Dendritic cell treated with granulocyte-macrophage colony-stimulating factor and Interleukin-4, amounts not matched to agents 40 ng/mL and 50 ng/mL, for 4 days (primary cell): Measurements from ENCODE around the gene SLC31A1.

Experiments used
- H3K27ac Mint-ChIP-seq: one replicate; pipeline ENCODE4 v1.8.0; 2022; ENCODE audit warnings: mild to moderate bottlenecking, mixed read lengths
- H3K27me3 Mint-ChIP-seq: one replicate; pipeline ENCODE4 v1.8.0; 2022; ENCODE audit warnings: mild to moderate bottlenecking, mixed read lengths
- H3K36me3 Mint-ChIP-seq: one replicate; pipeline ENCODE4 v1.8.0; 2022; ENCODE audit warnings: low read depth, mixed read lengths
- H3K4me1 Mint-ChIP-seq: one replicate; pipeline ENCODE4 v1.8.0; 2022; ENCODE audit warnings: low read depth, mixed read lengths
- H3K4me3 Mint-ChIP-seq: one replicate; pipeline ENCODE4 v1.8.0; 2022; ENCODE audit warnings: mild to moderate bottlenecking, moderate library complexity, mixed read lengths
- H3K9me3 Mint-ChIP-seq: one replicate; pipeline ENCODE4 v1.8.0; 2022; ENCODE audit warnings: mixed read lengths
- intact Hi-C: fragments of 100-400 bp; cut with micrococcal nuclease; formaldehyde crosslinking; loops from one replicate; pipeline ENCODE4 v1.15.0; 2022

The SLC31A1 gene

DNA sequence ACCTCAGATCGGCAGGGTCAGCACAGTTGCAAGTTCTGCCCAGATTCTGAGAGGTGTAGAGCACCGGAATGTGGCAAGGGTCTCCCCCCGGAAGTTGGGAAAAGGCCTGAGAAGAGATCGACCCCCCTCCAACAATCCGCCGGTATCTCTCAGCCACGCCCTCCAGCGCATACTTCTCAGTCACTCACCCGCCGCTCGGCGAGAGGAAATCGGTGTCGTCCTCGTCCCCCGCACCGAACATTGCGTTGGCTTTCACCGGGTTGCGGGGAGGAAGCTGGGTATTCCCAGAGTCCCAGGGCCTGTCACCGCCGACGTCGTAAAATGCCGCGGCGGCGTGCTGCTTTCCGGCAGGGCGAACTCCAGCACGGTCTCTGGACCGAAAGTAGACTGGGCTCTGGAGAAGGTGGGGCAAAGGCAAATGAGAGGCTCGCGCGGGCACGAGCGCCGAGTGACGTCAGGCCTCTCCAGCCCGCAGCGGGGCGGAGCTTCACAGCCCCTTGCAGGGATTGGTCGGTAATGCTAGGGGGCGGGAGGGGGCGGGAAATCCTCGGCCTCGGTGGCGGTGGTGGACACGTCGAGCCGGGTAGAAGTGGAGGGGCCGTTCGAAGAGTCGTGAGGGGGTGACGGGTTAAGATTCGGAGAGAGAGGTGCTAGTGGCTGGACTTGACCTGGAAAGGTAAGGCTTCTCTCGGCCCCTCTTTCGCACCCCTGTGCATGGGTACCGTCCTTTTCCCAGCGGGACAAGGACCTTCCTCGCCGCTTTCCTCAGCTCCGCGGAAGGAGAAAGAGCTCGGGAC lies at the start of gene SLC31A1, which contains the start of gene FKBP15:
Gene SLC31A1 (plus strand): TSS at position 542 of the 797 bp plus-strand sequence. CDS start 34,605 bp downstream, outside the sequence.
Gene FKBP15 (minus strand): TSS at position 275 of the 797 bp plus-strand sequence. CDS start 34 bp downstream, at position 241.
- H3K27me3 Mint-ChIP-seq, result no peaks in the 10 kb centered on the region
- peak within 1 kb of the TSS; percentile 95 for H3K27ac Mint-ChIP-seq
- peaks cover 29% of the 10 kb centered on the region for H3K4me1 Mint-ChIP-seq
- H3K36me3 Mint-ChIP-seq, result peaks cover 51% of the 10 kb centered on the region
- intact Hi-C loops, result loop anchor here (2.0 to 5.0 kb wide), 2 partner anchors 34 to 66 kb away; no protein-coding TSS in a partner anchor
- H3K4me3 Mint-ChIP-seq, result peak within 1 kb of the TSS; percentile 95
- no peaks in the 10 kb centered on the region for H3K9me3 Mint-ChIP-seq

DNA sequence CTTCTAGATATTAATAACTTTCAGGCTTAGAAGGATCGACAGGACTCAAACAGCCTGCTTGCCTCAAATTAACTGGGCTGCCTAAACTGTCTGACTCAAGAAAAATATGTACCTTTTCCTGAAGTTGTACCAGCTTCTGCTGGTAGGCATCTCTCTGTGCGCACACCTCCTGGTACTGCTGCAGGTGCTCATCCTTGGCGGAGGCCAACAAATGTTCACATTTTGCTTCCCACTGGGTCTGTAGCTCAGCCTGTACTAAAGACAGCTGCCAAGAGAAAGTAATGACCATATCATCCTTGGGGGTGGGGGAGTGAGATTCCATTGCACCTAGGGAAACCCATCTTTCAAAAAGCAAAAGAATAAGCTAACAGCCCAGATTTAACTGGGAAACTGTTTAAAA lies 48.0 kb upstream of the SLC31A1 start:
- Mint-ChIP-seq H3K4me3 (no peak overlapping the region), H3K27me3 (no peaks in the 10 kb centered on the region), H3K4me1 (peaks cover 23% of the 10 kb centered on the region), H3K36me3 (peaks cover 100% of the 10 kb centered on the region), H3K27ac (no peak overlapping the region), H3K9me3 (no peaks in the 10 kb centered on the region)
- intact Hi-C loops, result loop anchor here (10.0 kb wide), 1 partner anchor 571 kb away; no protein-coding TSS in a partner anchor

DNA sequence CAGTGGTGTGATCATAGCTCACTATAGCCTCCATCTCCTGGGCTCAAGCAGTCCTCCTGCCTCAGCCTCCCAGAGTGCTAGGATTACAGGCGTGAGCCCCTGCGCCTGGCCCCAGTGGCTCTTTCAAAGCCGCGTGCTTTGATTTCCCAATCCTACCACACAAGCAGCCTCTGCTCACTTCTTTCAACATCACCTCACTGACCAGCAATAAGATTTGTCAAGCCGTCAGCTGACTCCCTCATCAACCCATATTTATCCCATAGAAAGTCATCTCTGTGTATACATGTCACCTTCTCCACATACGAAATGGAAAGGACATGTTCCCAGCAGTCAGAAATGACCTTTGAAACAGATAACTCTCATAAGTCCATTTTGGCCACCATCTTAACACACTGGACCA lies 44.5 kb upstream of the SLC31A1 start:
- Mint-ChIP-seq H3K4me3 (no peak overlapping the region), H3K9me3 (no peaks in the 10 kb centered on the region), H3K4me1 (peaks cover 30% of the 10 kb centered on the region), H3K27ac (peak overlapping the region; percentile 48), H3K27me3 (no peaks in the 10 kb centered on the region), H3K36me3 (peaks cover 97% of the 10 kb centered on the region)
- intact Hi-C loops, result loop anchor here (10.0 kb wide), 1 partner anchor 568 kb away; no protein-coding TSS in a partner anchor

DNA sequence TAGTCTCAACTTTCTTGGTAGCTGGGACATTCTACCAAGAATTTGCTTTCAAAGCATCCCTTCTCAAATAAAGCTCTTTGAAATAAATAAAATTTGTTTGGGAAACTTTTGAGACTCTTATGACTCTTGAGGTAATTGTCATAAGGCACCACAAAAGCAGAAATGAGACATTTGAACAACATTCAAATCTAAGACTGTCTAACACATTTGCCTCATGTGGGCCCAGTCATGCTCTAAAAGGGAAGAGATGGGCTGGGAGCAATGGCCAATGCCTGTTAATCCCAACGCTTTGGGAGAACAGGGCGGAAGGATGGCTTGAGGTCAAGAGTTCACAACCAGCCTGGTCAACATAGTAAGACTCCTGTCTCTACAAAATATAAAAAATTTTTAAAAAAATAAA lies 44.1 kb upstream of the SLC31A1 start:
- Mint-ChIP-seq H3K4me3 (no peak overlapping the region), H3K27me3 (no peaks in the 10 kb centered on the region), H3K36me3 (peaks cover 97% of the 10 kb centered on the region), H3K27ac (peak overlapping the region; percentile 48), H3K4me1 (peaks cover 32% of the 10 kb centered on the region), H3K9me3 (no peaks in the 10 kb centered on the region)
- intact Hi-C loops, result loop anchor here (10.0 kb wide), 1 partner anchor 568 kb away; no protein-coding TSS in a partner anchor

DNA sequence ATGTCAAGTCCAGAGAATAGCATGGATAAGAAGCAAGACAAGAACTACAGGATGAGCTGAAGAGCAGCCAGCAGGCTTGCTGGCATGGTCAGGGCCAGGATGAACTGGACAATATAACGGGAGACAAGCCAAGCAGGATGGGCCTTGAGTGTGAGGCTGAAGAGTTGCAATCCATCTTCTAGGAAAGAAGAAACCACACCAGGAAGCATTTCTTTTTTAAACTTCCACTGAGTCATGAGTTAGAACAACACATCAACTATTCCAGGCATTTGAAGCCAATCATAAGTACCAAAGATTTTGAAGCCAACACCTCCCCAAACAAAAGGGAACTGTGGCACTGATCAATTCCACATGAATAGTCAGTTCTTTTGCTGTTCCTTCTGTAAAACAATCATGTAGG lies 43.3 kb upstream of the SLC31A1 start:
- Mint-ChIP-seq H3K4me1 (peaks cover 37% of the 10 kb centered on the region), H3K9me3 (no peaks in the 10 kb centered on the region), H3K4me3 (no peak overlapping the region), H3K27me3 (no peaks in the 10 kb centered on the region), H3K27ac (no peak overlapping the region), H3K36me3 (peaks cover 97% of the 10 kb centered on the region)
- intact Hi-C loops, result loop anchor here (10.0 kb wide), 1 partner anchor 567 kb away; no protein-coding TSS in a partner anchor

DNA sequence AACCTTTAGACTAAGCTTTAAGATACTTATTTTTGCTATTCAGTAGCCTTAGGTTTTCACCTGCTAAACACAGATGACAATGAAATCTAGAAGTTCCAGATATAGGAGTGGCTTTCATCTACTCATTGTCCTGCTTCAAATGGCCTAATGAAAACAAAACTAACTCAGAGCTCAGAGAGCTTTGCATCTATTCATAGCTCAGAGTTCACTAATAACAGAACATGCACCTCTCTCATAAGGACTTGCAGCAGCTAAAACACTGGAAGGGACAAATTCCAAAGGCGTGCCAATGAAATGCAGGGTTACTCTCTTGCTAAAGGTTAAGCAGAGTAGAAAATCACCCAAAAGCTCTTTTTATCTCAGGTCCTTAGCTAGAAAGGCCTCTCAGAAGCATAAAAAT lies 41.5 kb upstream of the SLC31A1 start:
- Mint-ChIP-seq H3K4me3 (no peak overlapping the region), H3K27me3 (no peaks in the 10 kb centered on the region), H3K4me1 (peaks cover 51% of the 10 kb centered on the region), H3K27ac (no peak overlapping the region), H3K9me3 (no peaks in the 10 kb centered on the region), H3K36me3 (peaks cover 97% of the 10 kb centered on the region)
- intact Hi-C loops, result loop anchor here (10.0 kb wide), 2 partner anchors 95 to 565 kb away; partner anchors contain the start of genes CDC26 and PRPF4

DNA sequence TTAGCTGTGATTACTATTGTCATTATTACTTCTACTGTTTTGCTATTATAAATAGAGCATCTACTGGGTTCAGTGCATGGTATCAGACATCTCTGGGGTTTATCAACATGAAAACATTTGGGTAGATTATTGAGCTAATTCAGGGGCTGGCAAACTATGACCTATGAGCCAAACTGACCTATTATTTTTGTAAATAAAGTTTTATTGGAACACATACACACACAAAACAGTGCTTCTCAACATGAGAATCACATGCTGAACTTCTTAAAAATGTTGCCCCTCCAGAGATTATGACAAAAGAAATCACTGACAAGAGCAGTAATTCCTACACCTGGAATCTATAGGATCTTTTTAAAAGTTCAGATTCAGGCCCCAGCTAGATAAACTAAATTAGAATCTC lies 40.2 kb upstream of the SLC31A1 start:
- intact Hi-C loops, result loop anchor here (10.0 kb wide), 1 partner anchor 94 kb away; the partner anchor contains the start of genes CDC26 and PRPF4
- Mint-ChIP-seq H3K9me3 (no peaks in the 10 kb centered on the region), H3K36me3 (peaks cover 97% of the 10 kb centered on the region), H3K4me3 (no peak overlapping the region), H3K4me1 (peaks cover 61% of the 10 kb centered on the region), H3K27me3 (no peaks in the 10 kb centered on the region), H3K27ac (peak overlapping the region; percentile 25)

DNA sequence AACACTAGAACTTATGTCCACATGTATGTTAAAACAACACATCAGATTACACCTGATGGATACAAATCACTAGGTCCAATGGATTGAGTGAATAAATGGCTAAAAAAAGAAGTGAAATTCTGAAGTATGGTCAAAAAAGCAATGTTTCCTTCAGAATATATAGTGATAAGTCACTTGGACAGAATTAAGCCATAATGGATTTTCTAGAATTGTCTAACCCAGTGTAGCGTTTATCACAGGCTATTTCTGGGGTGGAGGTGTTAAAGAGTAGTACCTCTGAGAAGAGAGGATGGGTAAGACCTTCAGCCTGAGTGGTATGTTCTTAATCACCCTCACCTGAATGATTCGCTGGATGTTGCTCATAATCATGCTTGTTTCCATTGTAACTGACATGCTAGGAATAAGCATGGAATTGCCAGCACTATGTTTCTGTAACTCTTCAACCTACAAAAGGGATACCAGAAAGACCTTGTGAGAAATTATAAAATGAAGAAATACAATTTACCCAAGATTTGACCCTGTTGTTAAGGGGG lies 37.3 kb upstream of the SLC31A1 start:
- intact Hi-C loops, result loop anchor here (10.0 kb wide), 1 partner anchor 91 kb away; the partner anchor contains the start of genes CDC26 and PRPF4
- H3K4me1 Mint-ChIP-seq, result peaks cover 64% of the 10 kb centered on the region

DNA sequence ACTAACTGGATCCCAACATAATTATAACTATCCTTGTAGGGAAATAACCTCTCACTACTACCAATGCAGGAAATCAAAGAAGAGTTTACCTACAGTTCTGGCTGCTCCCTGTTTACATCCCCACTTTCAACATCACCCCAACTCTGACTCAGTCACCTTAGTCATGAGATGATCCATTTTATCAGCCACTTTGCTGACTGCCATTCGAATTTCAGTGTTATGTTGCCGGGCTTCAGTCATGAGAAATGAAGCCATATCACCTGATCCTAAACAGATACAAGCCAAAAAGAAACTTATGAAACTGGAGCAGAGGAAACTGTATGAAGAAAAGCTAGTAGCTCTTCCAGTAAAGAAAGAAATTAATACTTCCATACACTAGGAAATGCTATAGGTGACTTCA lies 36.8 kb upstream of the SLC31A1 start:
- intact Hi-C loops, result loop anchor here (10.0 kb wide), 1 partner anchor 90 kb away; the partner anchor contains the start of genes CDC26 and PRPF4
- no peaks in the 10 kb centered on the region for H3K9me3 Mint-ChIP-seq
- H3K4me1 Mint-ChIP-seq, result peaks cover 64% of the 10 kb centered on the region
- H3K27ac Mint-ChIP-seq, result no peak overlapping the region
- H3K27me3 Mint-ChIP-seq, result no peaks in the 10 kb centered on the region
- H3K4me3 Mint-ChIP-seq, result no peak overlapping the region
- H3K36me3 Mint-ChIP-seq, result peaks cover 82% of the 10 kb centered on the region

More for the DNA sequence above, 37.3 kb upstream of the SLC31A1 start:
- Mint-ChIP-seq H3K36me3 (peaks cover 87% of the 10 kb centered on the region), H3K4me3 (no peak overlapping the region), H3K27me3 (no peaks in the 10 kb centered on the region), H3K9me3 (no peaks in the 10 kb centered on the region), H3K27ac (no peak overlapping the region)

DNA sequence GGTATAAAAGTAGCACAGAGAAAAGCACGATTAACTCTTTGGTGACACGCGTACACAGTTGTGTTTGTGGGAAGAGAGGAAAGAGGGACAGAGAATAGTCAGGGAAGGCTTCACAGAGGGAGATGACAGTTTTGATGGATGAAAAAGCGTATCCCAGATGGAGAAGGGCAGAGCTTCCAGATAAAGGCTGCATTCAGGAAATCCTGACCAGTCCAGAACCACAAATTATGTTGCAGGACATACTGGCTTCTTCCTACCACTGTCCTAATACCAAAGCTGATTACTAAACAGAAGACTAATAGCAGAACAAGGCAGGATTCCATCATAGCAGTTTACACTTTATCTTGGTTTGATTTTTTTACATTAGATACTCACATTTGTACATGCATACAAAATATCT lies 36.1 kb upstream of the SLC31A1 start:
- peaks cover 82% of the 10 kb centered on the region for H3K36me3 Mint-ChIP-seq
- H3K4me3 Mint-ChIP-seq, result no peak overlapping the region
- intact Hi-C loops, result loop anchor here (5.0 to 10.0 kb wide), 3 partner anchors 33 to 90 kb away; partner anchors contain the start of genes CDC26, FKBP15, PRPF4 and SLC31A1
- H3K4me1 Mint-ChIP-seq, result peaks cover 68% of the 10 kb centered on the region
- no peak overlapping the region for H3K27ac Mint-ChIP-seq
- H3K9me3 Mint-ChIP-seq, result no peaks in the 10 kb centered on the region
- H3K27me3 Mint-ChIP-seq, result no peaks in the 10 kb centered on the region

DNA sequence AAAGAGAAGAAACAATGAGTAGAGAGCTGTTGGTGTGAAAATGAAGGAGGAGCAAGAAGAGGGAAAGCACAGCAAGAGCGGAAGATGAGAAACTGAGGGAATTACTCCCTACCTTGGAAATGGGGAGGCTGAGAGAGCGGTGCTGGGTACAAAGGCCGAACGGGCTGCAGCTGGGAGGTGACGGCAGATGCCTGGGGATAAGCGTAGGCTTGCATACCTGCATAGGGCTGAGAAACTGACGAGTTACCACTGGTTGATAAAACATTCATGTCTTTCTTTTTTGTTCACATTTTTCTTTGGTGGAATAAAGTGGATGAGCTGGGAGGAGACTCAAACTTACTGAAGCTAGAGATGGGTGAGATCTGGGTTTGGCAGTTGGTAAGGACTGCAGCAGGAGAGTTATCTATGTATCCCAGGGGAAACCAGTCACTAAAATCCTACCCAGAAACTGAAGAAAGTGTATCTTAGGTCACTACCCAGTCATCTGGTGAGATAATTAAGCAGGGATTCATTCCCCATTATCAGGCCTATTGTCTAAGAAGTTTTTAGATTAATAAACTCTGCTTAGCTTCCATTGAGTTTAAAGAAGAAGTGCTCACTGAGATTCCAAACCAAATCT lies 35.1 kb upstream of the SLC31A1 start:
- Mint-ChIP-seq H3K27me3 (no peaks in the 10 kb centered on the region), H3K27ac (peak overlapping the region; percentile 89), H3K4me1 (peaks cover 73% of the 10 kb centered on the region), H3K4me3 (no peak overlapping the region), H3K9me3 (no peaks in the 10 kb centered on the region), H3K36me3 (peaks cover 82% of the 10 kb centered on the region)
- intact Hi-C loops, result loop anchor here (5.0 to 10.0 kb wide), 3 partner anchors 34 to 89 kb away; partner anchors contain the start of genes CDC26, FKBP15, PRPF4 and SLC31A1

DNA sequence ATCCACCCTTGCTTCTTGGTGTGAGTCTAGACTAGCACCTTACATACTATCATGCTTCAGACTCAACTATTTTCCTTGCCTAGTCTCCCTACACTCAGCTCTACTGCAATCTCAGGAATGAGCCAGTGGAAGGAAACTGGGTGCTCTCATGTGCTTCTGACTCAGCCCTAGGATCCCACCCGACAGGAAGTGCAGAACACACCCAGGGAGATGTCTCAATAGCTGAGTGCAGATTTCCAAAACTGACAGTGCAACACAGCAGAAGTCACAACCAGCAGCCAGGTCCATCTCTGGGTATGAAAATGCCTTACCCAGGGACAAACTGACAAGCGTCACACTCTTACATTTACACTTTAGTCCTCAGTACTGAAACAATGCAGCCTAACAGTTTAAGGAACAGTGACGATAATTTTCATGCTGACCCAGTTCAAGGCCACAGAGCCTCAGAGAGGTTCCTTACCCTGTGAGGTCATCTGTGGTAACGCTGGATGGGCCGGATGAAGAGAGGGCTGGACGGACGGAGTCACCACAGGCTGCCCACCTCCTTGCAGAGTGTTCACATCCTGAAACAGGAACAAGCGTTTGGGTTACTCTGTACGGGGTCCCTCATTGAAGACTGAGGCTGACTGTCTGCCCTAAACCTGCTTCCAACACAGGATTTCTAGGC lies 33.3 kb upstream of the SLC31A1 start:
- Mint-ChIP-seq H3K4me3 (peak overlapping the region; percentile 73), H3K4me1 (peaks cover 66% of the 10 kb centered on the region), H3K9me3 (no peaks in the 10 kb centered on the region), H3K36me3 (peaks cover 82% of the 10 kb centered on the region), H3K27ac (peak overlapping the region; percentile 89), H3K27me3 (no peaks in the 10 kb centered on the region)
- intact Hi-C loops, result loop anchor here (1.0 to 10.0 kb wide), 4 partner anchors 17 to 87 kb away; partner anchors contain the start of genes CDC26, FKBP15, PRPF4 and SLC31A1

DNA sequence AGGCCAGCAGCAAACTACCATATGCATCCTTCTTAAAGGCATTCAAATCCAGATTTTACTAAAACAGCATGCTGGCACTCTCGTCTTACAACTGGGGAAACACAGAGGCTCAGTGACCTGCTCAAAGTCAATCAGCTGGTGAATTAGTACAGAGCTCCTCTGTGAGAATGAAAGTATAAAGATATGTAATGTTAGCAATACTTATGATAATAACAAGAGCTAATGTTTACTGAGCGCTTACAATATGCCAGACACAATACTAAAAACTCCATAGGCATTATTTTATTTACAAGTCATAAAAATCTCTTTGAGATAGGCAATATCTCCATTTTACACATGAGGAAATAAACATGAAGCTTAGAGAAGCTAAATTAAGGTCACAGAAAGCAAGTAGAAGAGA lies 28.9 kb upstream of the SLC31A1 start:
- no peaks in the 10 kb centered on the region for H3K9me3 Mint-ChIP-seq
- no peak overlapping the region for H3K27ac Mint-ChIP-seq
- H3K27me3 Mint-ChIP-seq, result no peaks in the 10 kb centered on the region
- peaks cover 31% of the 10 kb centered on the region for H3K4me1 Mint-ChIP-seq
- peaks cover 80% of the 10 kb centered on the region for H3K36me3 Mint-ChIP-seq
- intact Hi-C loops, result no loop called here
- no peak overlapping the region for H3K4me3 Mint-ChIP-seq
